Measurements from ENCODE around the gene FKRP.

GRCh38 chr19:46717034-46717715 is 28.7 kb upstream of the FKRP start, which contains the start of gene PRKD2:
- TF ChIP-seq CTCF (IDR thresholded peaks at IDR 0.05) (no peak), POLR2A (IDR thresholded peaks at IDR 0.05) (peak; percentile 53)

Measured in ovary (tissue), 3 donors.